ENCODE data around the gene ABHD17C.

DNA sequence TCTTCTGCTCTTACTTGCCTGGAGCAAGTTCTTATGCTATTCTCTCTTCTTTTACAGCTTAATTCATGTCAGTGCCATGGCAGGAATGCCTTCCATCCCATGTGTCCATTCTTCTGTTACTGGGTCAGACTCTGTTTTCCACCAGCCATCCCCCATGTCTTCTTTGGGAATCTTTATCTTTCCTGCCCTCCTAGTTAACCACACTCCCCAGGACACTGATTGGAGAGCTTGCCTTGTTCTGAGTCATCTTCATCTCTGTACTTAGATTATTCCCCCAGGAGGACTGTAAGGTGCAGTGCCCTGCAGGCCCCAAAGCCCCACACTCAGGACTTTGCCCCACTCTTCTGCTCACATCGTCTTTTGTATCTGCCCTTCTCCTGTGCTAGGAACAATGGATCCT, 3.6 kb downstream of the ABHD17C start:
- TF ChIP-seq, protein P1, sequence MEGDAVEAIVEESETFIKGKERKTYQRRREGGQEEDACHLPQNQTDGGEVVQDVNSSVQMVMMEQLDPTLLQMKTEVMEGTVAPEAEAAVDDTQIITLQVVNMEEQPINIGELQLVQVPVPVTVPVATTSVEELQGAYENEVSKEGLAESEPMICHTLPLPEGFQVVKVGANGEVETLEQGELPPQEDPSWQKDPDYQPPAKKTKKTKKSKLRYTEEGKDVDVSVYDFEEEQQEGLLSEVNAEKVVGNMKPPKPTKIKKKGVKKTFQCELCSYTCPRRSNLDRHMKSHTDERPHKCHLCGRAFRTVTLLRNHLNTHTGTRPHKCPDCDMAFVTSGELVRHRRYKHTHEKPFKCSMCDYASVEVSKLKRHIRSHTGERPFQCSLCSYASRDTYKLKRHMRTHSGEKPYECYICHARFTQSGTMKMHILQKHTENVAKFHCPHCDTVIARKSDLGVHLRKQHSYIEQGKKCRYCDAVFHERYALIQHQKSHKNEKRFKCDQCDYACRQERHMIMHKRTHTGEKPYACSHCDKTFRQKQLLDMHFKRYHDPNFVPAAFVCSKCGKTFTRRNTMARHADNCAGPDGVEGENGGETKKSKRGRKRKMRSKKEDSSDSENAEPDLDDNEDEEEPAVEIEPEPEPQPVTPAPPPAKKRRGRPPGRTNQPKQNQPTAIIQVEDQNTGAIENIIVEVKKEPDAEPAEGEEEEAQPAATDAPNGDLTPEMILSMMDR (IDR thresholded peaks at IDR 0.05): no peak
- TF ChIP-seq POLR2A (IDR thresholded peaks at IDR 0.05) (no peak), POLR2AphosphoS5 (IDR thresholded peaks at IDR 0.05) (no peak)
